ENCODE data around the gene ARHGAP31.

GRCh38 chr3:119405315-119405714 lies 111.1 kb downstream of the ARHGAP31 start:
- no peak for TF ChIP-seq SP1 (IDR thresholded peaks at IDR 0.05)
- TF ChIP-seq PKNOX1 (IDR thresholded peaks at IDR 0.05) = no peak
- TF ChIP-seq FOXA1 (IDR thresholded peaks at IDR 0.05) = no peak
- no peak for TF ChIP-seq FOXM1 (IDR thresholded peaks at IDR 0.05; ENCODE audit: borderline replicate concordance)
- TF ChIP-seq TARDBP (IDR thresholded peaks at IDR 0.05) = no peak
- no peak for TF ChIP-seq ZNF384 (IDR thresholded peaks at IDR 0.05)
- TF ChIP-seq SUZ12 (IDR thresholded peaks at IDR 0.05) = no peak
- TF ChIP-seq FOXK2 (IDR thresholded peaks at IDR 0.05) = no peak
- TF ChIP-seq ARNT (IDR thresholded peaks at IDR 0.05) = no peak
- TF ChIP-seq HDGF (IDR thresholded peaks at IDR 0.05; ENCODE audit: borderline replicate concordance) = no peak
- no peak for TF ChIP-seq ELF4 (IDR thresholded peaks at IDR 0.05)
- TF ChIP-seq NFRKB (IDR thresholded peaks at IDR 0.05) = no peak

Measured in HEK293T (cell line).